ENCODE data around the gene RAB31.

DNA sequence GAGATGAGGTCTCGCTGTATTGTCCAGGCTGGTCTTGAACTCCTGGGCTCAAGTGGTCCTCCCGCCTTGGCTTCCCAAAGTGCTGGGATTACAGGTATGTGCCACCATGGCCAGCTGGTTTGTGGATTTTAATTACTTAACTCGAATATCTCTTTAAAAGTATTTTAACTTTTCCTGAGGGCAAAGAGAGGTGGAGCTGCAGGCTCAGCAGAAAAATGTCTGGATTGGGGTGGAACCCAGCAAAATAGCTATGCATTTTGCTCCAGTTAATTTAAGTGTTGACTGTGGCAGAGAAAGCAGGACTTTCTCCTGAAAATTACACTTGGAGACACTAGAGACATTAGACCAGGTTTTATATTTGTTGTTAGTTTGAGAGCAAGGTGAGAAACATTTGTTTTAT lies 142.2 kb downstream of the RAB31 start:
- TF ChIP-seq, protein P1, sequence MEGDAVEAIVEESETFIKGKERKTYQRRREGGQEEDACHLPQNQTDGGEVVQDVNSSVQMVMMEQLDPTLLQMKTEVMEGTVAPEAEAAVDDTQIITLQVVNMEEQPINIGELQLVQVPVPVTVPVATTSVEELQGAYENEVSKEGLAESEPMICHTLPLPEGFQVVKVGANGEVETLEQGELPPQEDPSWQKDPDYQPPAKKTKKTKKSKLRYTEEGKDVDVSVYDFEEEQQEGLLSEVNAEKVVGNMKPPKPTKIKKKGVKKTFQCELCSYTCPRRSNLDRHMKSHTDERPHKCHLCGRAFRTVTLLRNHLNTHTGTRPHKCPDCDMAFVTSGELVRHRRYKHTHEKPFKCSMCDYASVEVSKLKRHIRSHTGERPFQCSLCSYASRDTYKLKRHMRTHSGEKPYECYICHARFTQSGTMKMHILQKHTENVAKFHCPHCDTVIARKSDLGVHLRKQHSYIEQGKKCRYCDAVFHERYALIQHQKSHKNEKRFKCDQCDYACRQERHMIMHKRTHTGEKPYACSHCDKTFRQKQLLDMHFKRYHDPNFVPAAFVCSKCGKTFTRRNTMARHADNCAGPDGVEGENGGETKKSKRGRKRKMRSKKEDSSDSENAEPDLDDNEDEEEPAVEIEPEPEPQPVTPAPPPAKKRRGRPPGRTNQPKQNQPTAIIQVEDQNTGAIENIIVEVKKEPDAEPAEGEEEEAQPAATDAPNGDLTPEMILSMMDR (IDR thresholded peaks at IDR 0.05) = no peak
- no peak for TF ChIP-seq POLR2A (IDR thresholded peaks at IDR 0.05)
- no peak for TF ChIP-seq POLR2AphosphoS5 (IDR thresholded peaks at IDR 0.05)

All from upper lobe of left lung (tissue), 4 donors.